SKM-1 treated with dmso at 0.1 percent for 144 hours (cell line): ENCODE data around the gene KLHL36.
"Not testable (repeated sequence)": the region's sequence is repeated elsewhere in the genome, so short reads cannot be mapped to it uniquely, and the experiment has no call there.

Source experiments
- DNase-seq: peaks from one replicate; lab custom pipeline; 2025; ENCODE audit not compliant: unreplicated experiment; lab: John Stamatoyannopoulos, UW

KLHL36 gene

GRCh38 chr16:84614968-84615813, 33.1 kb upstream of the KLHL36 start:
- no peak for DNase-seq

- DNase-seq: no peak
Observed at GRCh38 chr16:84616515-84616914, 31.8 kb upstream of the KLHL36 start.

- no peak for DNase-seq
Observed at GRCh38 chr16:84617041-84617790, 31.1 kb upstream of the KLHL36 start.

- peak; percentile 94 for DNase-seq
Observed at GRCh38 chr16:84617791-84618580, 30.3 kb upstream of the KLHL36 start, which contains the start of gene COTL1. COTL1 (minus strand) TSS chr16:84618078; CDS start chr16:84617914, 164 bp downstream.

- DNase-seq: no peak
Observed at GRCh38 chr16:84618581-84619460, 29.5 kb upstream of the KLHL36 start.

GRCh38 chr16:84620913-84621312, 27.4 kb upstream of the KLHL36 start:
- DNase-seq: not testable (repeated sequence)

- no peak for DNase-seq
Observed at GRCh38 chr16:84625556-84625955, 22.8 kb upstream of the KLHL36 start.

- no peak for DNase-seq
Observed at GRCh38 chr16:84628226-84628731, 20.0 kb upstream of the KLHL36 start.

- DNase-seq: no peak
Observed at GRCh38 chr16:84629580-84629979, 18.7 kb upstream of the KLHL36 start.

- DNase-seq: no peak
Observed at GRCh38 chr16:84630009-84630408, 18.3 kb upstream of the KLHL36 start.

GRCh38 chr16:84630446-84631152, 17.7 kb upstream of the KLHL36 start:
- no peak for DNase-seq

GRCh38 chr16:84631153-84631466, 17.2 kb upstream of the KLHL36 start:
- DNase-seq: no peak

GRCh38 chr16:84631886-84632285, 16.4 kb upstream of the KLHL36 start:
- peak; percentile 30 for DNase-seq

- not testable (repeated sequence) for DNase-seq
Observed at GRCh38 chr16:84632862-84633261, 15.4 kb upstream of the KLHL36 start.

- DNase-seq: no peak
Observed at GRCh38 chr16:84633622-84634021, 14.7 kb upstream of the KLHL36 start.

- DNase-seq: no peak
Observed at GRCh38 chr16:84635702-84636101, 12.6 kb upstream of the KLHL36 start.

- no peak for DNase-seq
Observed at GRCh38 chr16:84637709-84638108, 10.6 kb upstream of the KLHL36 start.

- DNase-seq: no peak
Observed at GRCh38 chr16:84638231-84638806, 10.0 kb upstream of the KLHL36 start.

- DNase-seq: no peak
Observed at GRCh38 chr16:84640145-84640544, 8.2 kb upstream of the KLHL36 start.
